Stimulated activated CD4-positive, alpha-beta T cell treated with anti-CD3 and anti-CD28 coated beads, Interleukin-1b, Interleukin-23, amount 100 ng/mL, for 48 hours (primary cell): Measurements from ENCODE around the gene KIFC3.
A peak's percentile ranks its signal among the peaks of the same experiment; 100 is the strongest.
"Not testable (repeated sequence)": the region's sequence is repeated elsewhere in the genome, so short reads cannot be mapped to it uniquely, and the experiment has no call there.

ENCODE experiments used
- DNase-seq: peaks from one replicate; pipeline ENCODE4 v3.0.0-alpha.2; 2020

The KIFC3 gene

DNA sequence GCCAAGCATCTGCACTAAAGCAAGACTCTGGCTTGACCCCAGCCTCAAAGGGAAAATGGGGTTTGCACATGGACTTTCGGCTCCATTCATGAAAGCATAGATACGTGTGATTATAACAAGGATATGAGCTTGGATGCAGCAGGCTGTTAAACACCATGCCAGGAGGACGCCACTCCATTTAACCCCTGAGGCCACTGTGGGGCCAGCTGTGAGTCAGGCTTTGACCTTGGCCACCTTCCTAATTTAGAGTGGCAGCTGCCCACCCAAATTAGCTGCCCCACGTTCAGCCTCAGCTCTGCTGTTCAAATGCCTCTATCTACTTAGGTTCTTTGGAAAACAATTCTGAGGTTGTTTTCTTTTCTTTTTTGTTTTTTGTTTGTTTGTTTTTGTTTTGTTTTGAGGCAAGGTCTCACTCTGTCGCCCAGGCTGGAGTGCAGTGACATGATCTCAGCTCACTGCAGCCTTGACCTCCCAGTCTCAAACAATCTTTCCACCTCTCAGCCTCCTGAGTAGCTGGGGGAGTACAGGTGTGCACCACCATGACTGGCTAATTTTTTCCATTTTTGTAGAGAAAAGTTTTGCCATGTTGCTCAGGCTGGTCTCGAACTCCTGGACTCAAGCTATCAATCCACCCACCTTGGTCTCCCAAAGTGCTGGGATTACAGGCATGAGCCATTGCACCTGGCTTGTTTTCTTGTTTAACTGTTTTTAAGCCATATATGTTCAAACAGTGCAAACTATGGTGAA lies 23.2 kb upstream of the KIFC3 start:
- no peak for DNase-seq

DNA sequence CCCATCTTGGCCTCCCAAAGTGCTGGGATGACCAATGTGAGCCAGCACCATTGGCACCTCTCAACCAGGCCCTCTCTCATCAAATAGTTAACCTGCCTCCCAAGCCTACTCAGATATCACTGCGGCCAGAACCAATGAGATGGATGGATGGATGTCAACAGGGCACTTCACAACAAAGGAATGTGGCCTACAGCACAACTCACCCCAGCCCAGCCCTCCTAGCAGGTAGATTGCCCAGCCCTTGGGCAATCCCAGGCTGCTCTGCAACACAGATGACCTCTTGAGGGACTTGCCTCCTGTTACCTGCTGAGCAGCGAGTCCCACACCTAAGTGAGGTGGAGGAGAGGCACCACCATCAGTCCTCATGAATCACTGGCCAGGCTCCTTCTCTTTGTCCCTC lies 22.6 kb upstream of the KIFC3 start:
- no peak for DNase-seq

DNA sequence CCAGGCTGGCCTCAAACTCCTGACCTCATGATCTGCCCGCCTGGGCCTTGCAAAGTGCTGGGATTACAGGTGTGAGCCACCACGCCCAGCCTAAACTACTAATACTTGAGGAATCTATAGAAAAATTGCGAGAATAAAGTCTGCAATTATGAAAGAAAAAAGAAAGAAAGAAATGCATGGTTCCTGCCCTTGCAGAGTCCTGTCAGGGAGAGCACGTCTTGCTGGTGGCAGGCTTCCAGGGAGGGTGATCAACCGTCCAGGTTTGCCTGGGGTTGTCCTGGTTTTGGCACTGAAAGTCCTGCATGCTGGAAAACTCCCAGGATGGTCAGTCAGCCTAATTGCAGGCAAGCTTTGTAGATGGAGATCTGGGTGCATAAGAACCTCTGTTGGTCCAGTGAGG lies 21.5 kb upstream of the KIFC3 start:
- DNase-seq, result no peak

- DNase-seq, result no peak
Measured at GRCh38 chr16:57822856-57823255, 20.6 kb upstream of the KIFC3 start.

DNA sequence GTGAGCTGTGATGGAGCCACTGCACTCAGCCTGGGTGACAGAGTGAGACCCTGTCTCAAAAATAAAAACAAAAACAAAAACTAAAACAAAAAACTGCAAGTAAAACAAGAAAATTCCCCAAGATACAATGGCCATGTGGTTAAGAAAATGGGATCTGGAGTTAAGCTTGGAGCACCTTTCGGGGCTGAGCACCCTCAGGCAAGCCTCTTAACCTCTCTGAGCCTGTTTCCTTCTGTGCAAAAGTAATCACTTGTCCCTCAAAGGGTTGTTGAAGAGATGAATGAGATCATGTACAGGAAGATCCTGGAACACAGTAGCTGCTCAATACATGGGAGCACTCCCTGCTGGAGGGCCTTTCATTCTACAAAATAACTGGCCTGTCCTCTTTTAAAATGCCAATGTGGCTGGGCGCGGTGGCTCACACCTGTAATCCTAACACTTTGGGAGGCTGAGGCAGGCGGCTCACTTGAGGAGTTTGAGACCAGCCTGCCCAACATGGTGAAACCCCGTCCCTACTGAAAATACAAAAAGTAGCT lies 19.8 kb upstream of the KIFC3 start:
- no peak for DNase-seq

- DNase-seq, result no peak
Measured at GRCh38 chr16:57821149-57821971, 19.1 kb upstream of the KIFC3 start.

DNA sequence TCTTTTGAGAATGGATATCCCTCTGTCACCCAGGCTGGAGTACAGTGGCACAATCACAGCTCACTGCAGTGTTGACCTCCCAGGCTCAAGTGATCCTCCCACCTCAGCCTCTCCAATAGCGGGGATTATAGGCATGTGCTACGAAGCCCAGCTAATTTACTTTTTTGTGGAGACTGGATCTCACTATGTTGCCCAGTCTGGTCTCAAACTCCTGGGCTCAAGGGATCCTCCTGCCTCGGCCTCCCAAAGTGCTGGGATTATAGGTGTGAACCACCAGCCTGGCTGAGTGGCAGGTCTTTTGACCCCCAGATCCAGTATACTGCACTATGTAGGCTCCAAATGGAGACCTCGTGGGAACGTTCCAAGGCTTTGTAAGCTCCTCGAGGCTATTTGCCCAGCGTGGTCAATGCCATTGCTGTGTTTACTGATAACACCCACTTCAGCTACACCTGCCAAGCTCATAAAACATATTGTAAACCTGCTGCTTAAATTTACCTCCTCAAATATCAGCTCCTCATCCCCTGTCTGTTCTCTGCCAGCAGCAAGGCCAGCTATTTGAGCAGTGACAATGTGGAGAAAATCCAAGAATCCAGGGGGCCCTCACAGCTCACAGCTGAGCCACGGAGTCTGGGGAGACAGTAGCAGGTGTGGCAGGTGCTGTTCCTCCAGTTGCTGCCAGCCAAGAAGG lies 16.2 kb upstream of the KIFC3 start:
- DNase-seq, result no peak

DNA sequence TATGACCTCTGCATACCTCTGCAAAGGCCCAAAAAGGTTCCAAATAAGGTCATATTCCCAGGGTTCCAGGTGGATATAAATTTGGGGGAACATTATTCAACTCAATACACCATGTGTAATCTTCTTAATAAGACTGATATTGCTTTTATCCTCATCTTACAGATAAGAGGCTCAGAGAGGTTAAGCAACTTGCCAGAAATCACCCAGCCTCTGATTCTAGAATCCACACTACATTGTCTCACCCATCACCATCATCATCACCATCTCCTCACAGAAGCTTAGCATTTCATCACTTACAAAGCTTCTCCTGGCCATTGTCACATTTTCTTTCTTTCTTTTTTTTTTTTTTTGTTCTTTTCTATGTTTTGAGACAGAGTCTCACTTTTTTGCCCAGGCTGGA lies 15.4 kb upstream of the KIFC3 start:
- no peak for DNase-seq

DNA sequence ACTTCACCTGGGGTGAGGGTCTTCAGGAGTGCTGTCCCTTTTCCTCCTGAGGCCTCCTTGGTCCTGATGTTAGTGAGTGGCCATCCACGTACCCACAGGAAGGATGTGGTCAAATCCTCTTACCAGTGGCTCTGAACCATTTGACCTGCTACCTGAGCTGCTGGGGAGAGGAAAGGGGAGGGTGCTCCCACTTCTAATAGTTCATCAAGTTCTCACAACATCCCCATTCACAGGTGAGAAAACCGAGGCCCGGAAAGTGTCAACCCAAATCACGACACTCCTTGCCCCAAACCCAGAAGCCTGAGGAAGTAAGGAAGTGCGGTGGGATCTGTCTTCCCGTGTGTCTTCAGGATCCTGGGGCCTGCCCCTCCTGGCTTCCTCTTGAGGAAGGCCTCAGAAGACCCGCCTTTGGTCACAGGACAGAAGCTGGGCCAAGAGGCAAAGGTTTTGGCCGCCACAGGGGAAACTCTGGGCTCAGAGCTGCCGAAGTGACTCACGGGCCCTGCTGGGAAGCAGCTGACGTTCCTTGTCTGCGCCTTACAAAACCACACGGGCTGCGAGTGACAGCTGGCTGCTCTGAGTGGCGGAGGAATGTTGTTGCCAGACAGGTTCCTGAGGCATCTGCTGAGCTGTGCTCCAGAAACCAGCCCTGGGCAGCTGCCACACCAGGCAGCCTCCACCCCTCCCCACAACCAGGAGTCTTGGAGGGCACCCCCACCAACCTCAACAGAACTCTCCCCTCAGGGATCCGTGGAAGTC lies 13.9 kb upstream of the KIFC3 start:
- peak; percentile 48 for DNase-seq

DNA sequence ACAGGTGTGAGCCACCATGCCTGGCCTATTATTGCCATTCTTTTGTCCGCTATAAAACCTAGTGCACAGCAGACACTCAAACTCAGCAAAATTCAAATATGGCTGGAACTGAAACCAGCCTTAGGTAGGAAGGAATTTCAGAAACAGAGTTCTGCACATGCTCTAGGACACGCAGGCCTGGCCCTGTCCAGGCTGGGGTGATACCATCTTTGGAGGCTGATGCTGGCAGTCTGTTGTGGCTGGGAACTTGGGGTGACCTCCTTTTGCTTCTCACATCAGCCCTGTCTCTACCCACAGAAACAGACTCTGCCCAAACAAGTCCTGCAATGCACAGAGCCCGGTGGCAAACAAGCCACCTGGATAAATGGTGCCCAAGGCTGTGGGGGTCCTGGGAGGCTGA lies 12.6 kb upstream of the KIFC3 start:
- DNase-seq, result no peak

DNA sequence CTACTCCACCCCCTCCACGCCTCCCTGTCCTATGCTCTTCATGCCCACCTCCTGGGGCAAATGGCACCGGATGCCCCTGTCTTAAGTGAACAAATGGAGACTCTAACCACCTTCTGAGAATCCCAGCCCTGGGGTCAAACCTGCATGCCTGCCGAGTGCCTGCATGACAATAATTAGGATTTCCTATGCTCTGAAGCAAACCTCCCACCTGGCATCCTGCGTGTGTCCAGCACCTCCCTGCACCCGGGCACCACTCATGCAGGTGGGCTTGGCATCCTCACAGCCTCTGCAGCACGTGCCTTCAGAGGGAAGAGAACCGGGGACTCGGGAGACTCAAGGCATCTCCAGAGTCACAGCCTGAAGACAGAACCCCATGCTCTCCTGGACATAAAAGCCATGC lies 11.2 kb upstream of the KIFC3 start:
- no peak for DNase-seq

DNA sequence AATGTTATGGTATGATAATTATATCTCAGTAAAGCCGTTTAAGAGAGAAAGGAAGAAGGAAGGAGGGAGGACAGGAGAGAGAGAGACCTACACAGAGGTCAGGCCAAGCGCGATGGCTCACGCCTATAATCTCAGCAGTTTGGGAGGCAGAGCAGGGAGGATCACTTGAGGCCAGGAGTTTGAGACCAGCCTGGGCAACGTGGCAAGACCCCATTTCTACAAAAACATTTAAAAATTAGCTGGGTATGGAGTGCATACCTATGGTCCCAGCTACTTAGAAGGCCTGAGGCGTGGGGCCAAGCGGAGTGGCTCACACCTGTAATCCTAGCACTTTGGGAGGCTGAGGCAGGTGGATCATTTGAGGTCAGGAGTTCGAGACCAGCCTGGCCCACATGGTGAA lies 9.0 kb upstream of the KIFC3 start:
- not testable (repeated sequence) for DNase-seq

DNA sequence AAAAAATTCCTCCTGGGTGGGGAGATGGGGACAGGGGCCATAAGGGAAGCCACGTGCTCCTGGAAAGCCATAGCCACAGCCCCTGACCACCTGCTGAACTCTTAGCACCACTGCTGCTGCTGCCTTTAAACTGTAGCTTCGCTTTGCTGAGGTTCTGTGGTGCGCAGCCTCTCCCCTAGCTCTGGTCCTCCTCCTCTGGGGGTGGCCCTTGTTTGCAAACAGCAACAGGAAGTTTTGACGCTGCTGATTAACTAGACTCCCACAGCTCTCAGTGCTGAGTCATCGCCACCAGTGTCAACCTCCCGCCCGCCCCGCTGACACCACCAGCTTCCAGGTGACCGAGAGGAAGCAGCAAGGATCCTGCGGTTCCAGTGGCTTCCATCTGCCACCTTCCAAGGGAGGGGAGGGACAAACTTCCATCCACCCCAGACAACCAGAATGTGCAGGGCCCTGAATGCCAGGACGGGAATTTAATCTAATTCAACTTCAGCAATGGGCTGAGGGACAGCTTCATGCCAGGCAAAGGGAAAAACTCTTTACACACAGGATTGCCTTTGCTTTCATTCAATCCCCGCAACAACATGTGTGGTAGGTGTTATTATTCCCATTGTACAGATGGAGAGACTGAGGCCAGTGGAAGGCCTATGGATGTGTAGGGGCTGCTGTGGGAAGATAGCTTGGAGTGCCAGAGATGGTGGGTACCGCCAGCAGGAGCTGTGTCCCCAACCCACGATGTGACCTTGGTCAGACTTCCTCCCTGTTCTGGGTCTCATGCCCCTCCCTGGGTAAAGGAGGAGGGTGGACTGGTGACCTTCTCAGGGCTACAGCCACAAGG lies 8.1 kb upstream of the KIFC3 start:
- peak; percentile 74 for DNase-seq

- DNase-seq, result no peak
Measured at GRCh38 chr16:57809276-57810196, 7.2 kb upstream of the KIFC3 start.

GRCh38 chr16:57808589-57809228 lies 6.4 kb upstream of the KIFC3 start:
- no peak for DNase-seq

- peak; percentile 60 for DNase-seq
Measured at GRCh38 chr16:57807968-57808528, 5.8 kb upstream of the KIFC3 start.

- DNase-seq, result no peak
Measured at GRCh38 chr16:57807252-57807967, 5.1 kb upstream of the KIFC3 start.

- DNase-seq, result no peak
Measured at GRCh38 chr16:57805176-57805575, 2.9 kb upstream of the KIFC3 start.
